ENCODE results near the gene CEP350.
"Not testable (repeated sequence)": the region's sequence is repeated elsewhere in the genome, so short reads cannot be mapped to it uniquely, and the experiment has no call there.

Gene CEP350

DNA sequence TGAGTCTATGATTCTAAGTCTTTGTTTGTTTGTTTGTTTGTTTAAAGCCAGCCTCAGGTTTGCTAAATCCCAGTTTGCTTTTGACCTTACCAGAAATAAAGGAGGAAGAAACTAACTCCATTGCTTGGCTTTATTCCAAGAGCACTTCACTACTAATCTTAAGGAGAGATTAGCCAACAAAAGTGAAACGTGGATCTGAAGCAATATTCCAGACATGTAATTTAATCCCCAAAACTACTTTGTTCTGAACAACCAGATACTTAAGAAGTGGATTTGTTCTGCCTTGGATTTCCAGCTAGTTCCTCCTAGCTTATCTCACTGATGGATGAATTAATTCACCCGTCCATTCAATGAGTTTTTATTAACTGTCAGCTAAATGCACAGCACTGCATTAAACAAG is 15.9 kb upstream of the CEP350 start:
- DNase-seq (ENCODE audit: low read depth in 2 of 3, low spot score in 2 of 3), result no peak

- no peak for DNase-seq (ENCODE audit: low read depth in 2 of 3, low spot score in 2 of 3)
Observed at GRCh38 chr1:179939941-179940340, 14.7 kb upstream of the CEP350 start.

GRCh38 chr1:179941454-179941853 is 13.2 kb upstream of the CEP350 start:
- DNase-seq (ENCODE audit: low read depth in 2 of 3, low spot score in 2 of 3), result no peak

GRCh38 chr1:179950651-179951050 is 4.0 kb upstream of the CEP350 start:
- no peak for DNase-seq (ENCODE audit: low read depth in 2 of 3, low spot score in 2 of 3)

DNA sequence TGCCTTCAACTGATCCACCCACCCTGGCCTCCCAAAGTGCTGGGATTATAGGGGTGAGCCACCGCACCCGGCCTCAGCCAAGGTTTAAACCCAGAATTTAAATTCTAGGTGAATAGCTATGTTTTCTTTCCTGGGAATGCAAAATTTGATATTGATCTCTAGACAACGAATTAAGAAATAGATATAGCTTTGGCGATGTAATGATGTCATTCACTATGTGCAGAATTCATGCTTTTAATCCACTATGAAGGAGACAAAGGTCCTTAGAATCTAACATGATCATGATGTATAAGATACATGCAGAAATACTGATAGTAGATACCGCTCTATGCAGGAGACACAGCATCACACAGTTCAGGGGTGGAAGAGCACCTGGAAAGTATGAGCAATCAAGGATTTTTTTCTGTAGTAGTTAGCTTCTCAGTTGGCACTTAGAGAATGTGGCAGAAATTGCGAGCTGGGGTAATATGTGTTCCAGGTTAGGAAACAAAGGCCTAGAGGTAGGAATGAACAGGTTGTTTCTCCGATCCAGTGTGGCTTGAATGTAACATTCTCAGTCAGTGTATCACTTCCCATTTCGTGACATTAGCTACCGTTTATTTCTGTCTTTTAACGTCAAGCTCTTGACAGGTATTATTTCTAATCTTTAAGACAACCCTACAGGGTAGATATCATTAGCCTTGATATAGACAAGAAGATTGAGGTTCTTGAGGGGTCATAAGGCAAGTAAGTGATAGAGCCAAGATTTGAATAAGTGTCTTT is 3.0 kb upstream of the CEP350 start:
- DNase-seq (ENCODE audit: low read depth in 2 of 3, low spot score in 2 of 3), result no peak

DNA sequence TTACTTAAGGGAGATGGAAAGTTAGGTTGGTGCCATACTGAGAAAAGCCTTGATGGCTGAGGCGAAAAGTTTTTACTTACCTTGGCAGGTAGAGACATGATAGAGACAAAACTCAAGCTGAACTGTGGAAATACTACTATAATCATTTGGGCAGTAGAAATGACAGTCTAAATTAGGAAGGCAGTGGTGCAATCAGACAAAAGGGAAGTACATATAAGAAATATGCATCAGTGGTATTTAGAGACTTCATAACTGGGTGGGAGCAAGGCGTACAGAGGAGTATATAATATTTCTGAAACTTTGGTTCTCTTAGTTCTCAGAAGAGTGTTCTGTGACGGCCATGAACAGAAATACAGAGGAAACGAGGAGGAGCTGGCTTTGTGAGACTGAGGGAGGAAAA is 2.4 kb upstream of the CEP350 start:
- DNase-seq (ENCODE audit: low read depth in 2 of 3, low spot score in 2 of 3), result no peak

- peak; percentile 4 to 13 (median 12) for DNase-seq (ENCODE audit: low read depth in 2 of 3, low spot score in 2 of 3)
Observed at GRCh38 chr1:179953974-179954492, 577 bp upstream of the CEP350 start.

GRCh38 chr1:179955287-179955680 is 674 bp downstream of the CEP350 start:
- DNase-seq (ENCODE audit: low read depth in 2 of 3, low spot score in 2 of 3), result peak in 1 of 3 experiments; percentile 27

DNA sequence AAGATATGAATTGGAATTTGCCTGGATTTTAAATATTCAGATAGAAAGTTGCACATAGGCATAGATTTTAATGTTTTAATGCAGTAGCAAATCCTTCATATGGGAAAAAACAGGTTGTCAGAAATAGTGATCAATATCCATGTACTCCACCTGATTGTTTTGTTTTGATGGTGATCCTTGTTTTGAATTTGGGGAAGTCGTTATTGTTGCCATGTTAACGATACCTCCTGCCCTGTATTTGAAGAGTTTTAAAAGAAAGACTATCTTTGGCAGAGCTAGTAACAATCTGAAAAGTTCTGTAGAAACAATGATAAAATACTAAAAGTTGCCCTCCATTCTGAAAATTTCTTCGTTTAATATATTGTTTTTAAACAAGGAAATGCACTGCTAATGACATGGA is 1.1 kb downstream of the CEP350 start:
- no peak for DNase-seq (ENCODE audit: low read depth in 2 of 3, low spot score in 2 of 3)

DNA sequence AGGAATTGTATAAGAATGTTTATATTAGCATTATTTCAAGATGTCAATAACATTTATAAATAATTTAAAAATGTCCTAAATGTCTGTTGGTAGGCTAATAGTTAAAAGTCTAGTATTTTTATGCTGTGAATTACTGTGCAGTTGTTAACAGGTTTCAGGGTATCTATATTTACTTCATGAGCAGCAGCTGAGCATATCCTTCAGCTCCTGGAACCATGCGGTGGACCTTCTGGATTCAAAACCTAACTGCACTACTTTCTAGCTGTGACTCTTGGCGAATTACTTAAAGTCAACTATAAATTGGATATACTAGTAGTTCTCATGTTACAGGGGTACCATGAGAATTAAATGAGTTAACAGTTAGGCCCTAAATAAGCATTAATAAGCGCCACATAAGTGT is 3.7 kb downstream of the CEP350 start:
- DNase-seq (ENCODE audit: low read depth in 2 of 3, low spot score in 2 of 3), result no peak

DNA sequence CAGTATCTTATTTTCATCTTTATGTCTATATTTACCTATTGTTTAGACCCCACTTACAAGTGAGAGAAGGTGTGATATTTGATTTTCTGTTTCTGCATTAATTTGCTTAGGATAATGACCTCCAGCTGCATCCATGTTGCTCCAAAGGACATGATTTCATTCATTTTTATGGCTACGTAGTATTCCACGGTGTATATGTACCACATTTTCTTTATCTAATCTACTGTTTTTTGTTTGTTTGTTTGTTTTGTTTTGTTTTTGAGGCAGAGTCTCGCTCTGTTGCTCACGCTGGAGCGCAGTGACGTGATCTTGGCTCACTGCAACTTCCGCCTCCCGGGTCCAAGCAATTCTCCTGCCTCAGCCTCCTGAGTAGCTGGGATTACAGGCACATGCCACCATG is 7.6 kb downstream of the CEP350 start:
- not testable (repeated sequence) for DNase-seq (ENCODE audit: low read depth in 2 of 3, low spot score in 2 of 3)

DNA sequence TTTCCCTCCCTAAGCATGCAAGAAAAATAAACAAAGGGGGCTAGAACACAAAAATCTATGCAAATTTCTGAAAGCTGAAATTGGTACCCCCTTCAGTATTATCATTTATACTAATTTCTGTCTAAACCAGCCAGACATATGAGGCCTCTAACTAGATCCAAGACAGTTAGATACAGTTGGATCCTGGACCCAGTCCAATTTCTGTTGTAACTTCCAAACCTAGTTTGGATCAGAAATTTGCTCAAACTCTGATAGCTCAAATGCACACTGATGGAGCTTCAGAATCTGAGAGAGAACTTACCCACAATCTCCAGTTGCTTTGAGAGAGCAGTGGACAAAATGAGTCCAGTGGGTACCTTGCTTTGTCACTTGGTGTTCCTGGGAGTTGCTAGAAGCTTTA is 11.9 kb downstream of the CEP350 start:
- no peak for DNase-seq (ENCODE audit: low read depth in 2 of 3, low spot score in 2 of 3)

DNA sequence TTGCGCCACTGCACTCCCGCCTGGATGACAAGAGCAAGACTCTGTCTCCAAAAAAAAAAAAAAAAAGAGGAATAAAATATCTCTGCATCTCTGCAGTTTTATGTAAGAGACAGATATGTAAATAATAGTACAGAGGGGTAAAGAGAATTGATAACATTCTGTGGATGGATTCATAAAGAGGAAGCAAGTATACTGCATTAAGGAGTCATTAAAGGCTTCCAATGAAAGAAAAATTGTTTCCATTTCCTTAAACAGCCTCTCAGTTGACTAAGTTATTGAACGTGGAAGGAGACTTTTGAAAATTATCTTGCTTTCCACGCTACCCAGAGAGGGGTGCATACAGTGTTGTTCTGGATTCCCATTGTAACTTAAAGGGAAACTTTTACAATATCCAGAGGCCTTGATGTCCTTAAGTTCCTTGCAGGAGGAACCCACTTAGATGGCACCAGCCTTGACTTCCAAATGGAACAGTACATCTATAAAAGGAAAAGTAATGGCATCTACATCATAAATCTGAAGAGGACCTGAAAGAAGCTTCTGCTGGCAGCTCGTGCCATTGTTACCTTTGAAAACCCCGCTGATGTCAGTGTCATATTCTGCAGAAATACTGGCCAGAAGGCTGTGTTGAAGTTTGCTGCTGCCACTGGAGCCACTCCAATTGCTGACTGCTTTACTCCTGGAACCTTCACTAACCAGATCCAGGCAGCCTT is 13.8 kb downstream of the CEP350 start:
- no peak for DNase-seq (ENCODE audit: low read depth in 2 of 3, low spot score in 2 of 3)

- no peak for DNase-seq (ENCODE audit: low read depth in 2 of 3, low spot score in 2 of 3)
Observed at GRCh38 chr1:179968994-179969919, 14.6 kb downstream of the CEP350 start.

DNA sequence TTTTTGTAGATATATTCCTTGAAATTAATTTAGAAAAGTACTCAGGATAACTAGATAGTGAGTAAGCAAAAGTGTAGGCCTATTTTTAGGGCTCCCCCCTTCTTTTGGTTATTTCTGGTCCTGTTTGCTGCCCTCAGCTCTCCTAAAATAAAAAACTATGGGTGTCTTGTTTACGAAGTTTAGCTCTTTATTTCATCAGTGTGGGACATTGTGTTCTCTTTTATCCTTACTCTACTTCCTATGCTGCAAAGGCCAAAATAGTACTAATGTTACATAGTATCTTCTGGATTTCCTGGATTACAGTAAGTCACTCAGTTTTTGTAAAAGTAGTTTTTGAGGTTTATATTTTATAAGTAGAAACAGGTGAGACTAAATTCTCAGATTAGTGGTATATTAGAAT is 15.4 kb downstream of the CEP350 start:
- DNase-seq (ENCODE audit: low read depth in 2 of 3, low spot score in 2 of 3), result no peak

DNA sequence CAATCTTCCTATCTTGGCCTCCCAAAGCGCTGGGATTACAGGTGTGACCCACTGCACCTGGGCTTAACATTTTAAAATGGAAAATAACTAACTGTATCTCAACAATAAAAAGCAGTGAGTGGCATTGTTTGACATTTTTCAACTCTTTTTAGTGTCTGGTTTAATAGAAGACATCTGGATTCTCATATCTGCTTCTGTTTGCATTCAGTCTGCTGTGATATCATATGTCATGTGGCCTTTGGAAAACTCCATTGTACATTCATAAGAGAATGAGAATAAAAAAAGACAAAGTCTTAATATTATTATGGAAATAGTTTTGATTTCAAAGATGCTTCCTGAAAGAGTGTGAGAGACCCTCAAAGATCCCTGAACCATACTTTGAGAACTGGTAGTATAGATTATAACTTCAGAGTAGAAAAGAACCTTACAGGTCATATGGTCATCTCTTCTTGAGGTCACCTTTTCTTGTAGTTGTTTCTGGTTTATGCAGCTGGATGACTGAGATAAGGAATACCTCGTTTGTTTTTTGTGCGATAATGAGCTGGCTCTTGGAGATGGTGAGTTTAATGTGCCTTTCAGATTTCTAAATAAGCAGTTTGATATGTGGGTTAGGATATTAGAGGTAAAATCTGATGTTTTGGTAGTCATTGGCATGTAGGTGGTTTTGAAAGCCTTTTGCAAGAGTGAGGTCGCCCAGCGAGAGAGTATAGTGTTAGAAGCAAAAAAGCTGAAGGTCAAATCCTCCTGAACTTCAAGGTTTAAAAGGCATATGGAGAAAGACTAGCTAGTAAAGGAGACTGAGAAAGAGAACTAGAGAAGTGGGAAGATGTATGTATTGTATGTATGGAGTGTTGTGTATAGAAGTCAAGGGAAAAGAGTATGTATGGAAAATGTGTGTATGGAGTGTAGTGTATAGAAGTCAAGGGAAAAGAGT is 17.2 kb downstream of the CEP350 start:
- no peak for DNase-seq (ENCODE audit: low read depth in 2 of 3, low spot score in 2 of 3)

DNA sequence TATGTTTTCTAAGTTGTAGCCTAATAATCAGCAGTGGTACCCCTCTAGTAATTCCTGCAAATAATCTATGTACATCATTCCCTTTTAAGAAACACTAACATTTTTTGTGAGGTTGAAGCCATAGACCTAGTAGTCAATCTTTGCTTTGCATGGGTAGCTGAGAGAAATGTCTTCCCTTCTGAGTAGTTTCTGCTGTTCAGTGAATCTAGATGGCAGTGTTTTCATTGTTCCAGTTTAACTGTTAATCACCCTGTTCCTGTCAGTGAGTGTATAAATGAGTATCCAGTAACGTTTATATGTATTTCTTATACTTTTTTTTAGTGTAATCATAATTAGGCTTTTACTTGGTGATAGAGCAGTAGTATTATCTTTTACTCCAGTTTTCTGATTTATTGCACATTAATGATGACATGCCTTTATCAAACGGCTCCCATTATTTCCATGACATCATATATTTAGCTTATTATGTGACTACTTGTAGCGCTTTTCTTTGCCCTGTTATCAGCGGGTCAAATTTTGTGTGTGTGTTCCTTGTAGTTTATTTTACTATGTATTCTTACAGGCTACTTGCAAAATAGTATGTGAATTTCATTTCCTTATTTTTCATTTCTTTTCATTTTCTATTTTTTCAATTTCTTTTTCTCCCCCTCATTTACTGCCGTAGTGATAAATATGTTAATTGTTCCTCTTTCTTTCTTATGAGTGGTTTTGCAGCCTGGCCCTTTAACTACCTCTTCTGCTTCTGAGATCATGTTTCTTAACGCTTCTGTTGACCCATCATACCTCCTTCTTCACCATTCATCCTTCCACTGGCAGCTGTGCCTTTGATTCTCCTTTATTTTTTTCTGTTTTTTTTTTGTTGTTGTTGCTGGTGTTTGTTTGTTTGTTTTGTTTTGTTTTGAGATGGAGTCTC is 18.8 kb downstream of the CEP350 start:
- no peak for DNase-seq (ENCODE audit: low read depth in 2 of 3, low spot score in 2 of 3)

- no peak for DNase-seq (ENCODE audit: low read depth in 2 of 3, low spot score in 2 of 3)
Observed at GRCh38 chr1:179976970-179977651, 22.5 kb downstream of the CEP350 start.

Measured in activated CD8-positive, alpha-beta memory T cell treated with anti-CD3 and anti-CD28 coated beads for 48 hours (primary cell).